ENCODE measurements around the gene NF1.
"Not testable (repeated sequence)": the region's sequence is repeated elsewhere in the genome, so short reads cannot be mapped to it uniquely, and the experiment has no call there.

Gene NF1

GRCh38 chr17:31266042-31266441, 171.3 kb downstream of the NF1 start:
- peak; percentile 31 for DNase-seq

DNA sequence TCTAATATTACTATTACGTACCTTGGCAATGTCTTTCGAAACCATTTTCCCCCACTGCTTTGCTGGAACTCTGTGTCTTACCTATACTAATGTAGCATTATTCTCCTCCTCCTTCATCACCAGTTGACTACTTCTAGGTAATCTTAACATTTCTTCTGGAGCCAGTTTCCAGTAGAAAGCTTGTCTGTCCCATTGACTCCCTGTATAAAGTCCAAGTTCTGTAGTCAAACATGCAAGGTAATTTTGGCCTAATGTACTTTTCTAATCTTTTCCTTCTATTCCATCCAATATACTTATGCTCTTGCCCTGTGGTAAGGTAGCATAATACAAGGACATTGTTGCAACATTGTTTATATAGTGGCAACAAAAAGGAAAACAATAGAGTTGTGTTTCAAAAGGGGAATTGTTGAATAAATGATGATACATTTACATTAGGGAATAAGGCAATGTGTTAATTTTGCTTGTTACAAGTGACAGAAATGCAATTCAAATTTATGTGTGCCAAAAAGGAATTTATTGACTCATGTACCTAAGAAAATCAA, 174.3 kb downstream of the NF1 start:
- no peak for DNase-seq

- DNase-seq = no peak
These were observed 174.8 kb downstream of the NF1 start for GRCh38 chr17:31269578-31269983.

DNA sequence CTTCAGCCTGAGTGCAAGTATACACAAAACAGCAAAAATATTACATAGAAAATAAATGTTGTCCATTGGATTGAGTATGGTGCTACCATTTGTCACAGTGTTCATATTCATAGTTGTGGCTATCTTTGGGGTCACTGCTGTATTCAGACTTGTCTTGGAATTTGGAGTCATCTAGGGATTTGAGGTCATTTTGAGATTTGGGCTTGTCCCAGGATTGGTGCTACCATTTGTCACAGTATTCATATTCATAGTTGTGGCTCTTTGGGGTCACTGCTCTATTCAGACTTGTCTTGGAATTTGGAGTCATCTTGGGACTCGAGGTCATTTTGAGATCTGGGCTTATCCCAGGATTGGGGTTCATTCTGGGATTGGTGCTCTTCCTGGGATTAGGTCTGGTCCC, 177.5 kb downstream of the NF1 start:
- no peak for DNase-seq

GRCh38 chr17:31272803-31273202, 178.0 kb downstream of the NF1 start:
- DNase-seq = no peak

DNA sequence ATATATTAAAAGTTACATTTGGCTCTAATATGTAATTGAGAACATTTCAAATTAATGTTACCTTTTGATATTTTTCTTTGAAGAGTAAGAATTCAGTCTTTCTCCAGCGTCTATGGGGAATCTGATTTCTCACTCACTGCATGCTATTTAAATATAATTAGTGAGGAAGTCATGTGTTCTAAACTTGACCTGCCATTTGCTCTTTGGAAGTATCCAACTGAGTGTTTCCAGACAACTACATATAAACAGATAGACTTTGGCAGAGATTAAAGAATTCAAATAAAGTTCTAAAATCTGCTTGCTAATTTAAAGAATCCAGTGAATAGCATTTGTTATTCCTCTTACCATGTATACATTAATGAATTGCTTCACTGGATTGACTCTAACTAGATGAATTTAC, 178.7 kb downstream of the NF1 start:
- no peak for DNase-seq

GRCh38 chr17:31274252-31274651, 179.5 kb downstream of the NF1 start:
- DNase-seq = no peak

DNA sequence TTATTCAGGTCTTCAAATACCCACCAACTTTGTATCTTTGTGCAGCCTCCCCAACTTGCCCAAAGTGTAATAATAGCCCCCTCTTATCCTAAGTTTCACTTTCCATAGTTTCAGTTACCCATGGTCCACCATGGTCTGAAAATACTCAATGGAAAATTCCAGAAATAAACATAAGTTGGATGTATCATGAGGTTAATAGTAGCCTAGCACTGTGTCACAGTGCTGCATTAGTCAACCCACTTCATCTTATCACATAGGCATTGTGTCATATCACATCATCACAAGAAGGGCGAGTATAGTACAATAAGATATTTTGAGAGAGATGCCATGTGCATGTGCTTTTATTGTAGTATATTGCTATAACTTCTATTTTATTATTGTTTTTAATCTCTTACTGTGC, 180.3 kb downstream of the NF1 start:
- no peak for DNase-seq

DNA sequence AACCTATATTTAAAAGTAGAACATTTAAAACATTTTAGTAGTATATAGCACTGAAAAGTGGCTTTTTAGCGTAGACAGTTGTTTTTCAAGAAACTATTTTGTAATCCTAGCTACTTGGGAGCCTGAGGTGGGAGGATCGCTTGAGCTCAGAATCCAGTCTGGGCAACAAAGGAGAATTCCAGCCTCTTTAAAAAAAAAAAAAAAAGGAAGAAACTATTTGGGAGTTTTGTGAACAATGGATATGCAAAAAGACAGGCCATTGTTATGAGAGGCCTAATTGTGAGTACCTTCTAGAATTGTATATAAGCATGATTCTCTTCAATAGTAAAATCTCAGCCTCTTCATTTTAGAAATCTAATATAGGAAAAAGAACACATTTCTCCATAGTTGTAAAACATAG, 184.6 kb downstream of the NF1 start:
- no peak for DNase-seq

GRCh38 chr17:31281061-31281460, 186.3 kb downstream of the NF1 start:
- no peak for DNase-seq

DNA sequence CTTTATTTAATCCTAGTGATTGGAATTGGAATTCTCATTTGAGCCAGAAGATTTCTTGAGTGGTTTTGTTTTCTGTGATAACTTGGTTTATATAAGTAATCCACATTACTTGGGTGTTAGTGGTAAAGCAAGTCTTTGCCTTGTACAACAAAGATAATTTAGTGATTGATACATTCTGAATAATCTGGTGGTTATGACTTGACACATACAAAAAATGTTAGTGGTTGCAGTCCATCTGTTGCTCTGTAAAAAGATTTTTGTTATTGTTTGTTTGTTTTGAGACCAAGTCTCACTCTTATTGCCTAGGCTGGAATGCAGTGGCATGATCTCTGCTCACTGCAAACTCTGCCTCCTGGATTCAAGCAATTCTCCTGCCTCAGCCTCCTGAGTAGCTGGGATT, 189.1 kb downstream of the NF1 start:
- no peak for DNase-seq

- no peak for DNase-seq
These were observed 191.8 kb downstream of the NF1 start for GRCh38 chr17:31286587-31286986.

- DNase-seq = not testable (repeated sequence)
These were observed 193.2 kb downstream of the NF1 start for GRCh38 chr17:31287932-31288331.

DNA sequence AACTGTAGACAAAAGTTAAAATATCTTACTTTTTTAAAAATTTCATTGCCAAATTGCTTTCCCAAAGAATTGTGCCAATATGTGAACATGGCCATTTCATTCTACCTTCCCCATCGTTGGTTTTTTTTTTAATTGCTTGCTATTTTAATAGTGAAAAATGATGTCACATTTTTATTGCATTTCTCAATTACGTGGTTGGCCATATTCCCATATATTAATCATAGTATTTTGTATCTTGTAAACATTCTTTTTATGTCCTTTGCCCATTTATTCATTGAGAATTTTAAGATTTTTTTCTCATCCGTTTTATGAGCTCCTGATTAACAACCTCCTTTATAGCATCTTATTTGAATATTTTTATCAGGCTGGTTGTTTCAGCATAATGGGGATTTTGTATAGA, 195.0 kb downstream of the NF1 start:
- no peak for DNase-seq

- DNase-seq = no peak
These were observed 197.0 kb downstream of the NF1 start for GRCh38 chr17:31291820-31292219.

- no peak for DNase-seq
These were observed 198.8 kb downstream of the NF1 start for GRCh38 chr17:31293581-31293980.

DNA sequence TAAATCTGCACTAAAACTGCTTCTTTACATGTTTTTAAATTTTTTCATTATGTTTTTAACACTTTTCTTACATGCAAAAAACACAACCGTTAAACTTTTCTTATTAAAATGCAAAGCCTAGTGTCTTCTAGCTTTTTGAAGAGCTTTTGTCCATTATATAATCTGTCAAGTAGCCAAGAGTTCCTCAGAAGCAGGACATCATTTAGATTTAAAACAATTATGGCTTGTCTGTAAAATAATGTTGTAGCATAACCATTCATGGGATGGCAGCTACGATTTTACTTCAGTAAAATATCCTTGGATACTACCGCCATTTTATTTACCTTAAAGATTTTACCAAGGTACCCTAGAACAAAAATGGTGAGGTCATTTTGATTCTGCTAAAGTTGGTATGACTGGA, 199.5 kb downstream of the NF1 start:
- no peak for DNase-seq

DNA sequence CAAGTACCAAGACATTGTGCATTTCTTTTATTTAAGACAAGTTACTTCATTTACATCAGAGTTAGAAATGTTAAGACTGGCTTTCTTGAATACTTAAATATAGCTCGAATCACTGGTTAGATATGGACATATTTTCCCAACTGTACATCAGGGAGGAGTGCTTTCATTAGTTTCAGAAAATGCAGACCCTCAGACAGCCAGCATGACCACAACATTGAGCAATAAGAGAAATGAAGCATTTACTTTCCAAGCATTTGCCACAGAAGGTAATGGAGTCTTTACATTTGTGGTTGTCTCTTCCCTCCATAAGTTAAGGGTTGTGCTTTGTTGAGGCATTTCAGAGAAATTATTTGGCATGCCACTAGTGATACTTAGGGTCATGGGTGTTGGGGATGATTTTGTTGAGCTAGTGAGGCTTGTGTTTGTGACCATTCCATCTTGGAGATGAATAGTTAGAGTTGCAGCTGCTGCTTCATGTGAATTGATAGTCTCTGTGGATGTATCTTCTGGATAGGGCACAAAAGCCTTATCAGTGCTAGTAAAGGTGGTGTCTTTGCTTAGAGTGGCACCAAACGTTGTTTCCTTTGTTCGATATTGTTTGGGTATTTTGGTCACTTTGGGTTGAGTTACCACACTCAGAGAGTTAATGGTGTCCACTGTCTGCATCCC, 200.2 kb downstream of the NF1 start:
- no peak for DNase-seq

DNA sequence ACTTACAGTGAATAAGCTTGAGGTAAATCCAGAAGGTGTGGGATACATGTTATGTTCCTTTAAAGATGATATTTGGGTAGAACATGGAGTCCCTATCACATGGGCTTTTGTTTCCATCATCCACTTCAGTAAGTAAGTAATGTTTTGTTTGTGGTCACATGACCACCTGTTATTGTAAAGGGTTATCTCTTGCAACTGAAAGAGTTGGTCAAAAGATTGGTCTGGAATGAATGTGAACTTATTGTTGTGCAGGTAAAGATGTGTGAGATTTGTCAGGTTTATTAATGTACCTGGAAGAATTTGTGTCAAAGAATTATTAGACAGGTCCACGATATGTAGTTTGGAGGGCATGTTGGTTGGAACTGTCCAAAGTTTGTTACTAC, 200.7 kb downstream of the NF1 start:
- no peak for DNase-seq

GRCh38 chr17:31296142-31296541, 201.4 kb downstream of the NF1 start:
- DNase-seq = no peak

DNA sequence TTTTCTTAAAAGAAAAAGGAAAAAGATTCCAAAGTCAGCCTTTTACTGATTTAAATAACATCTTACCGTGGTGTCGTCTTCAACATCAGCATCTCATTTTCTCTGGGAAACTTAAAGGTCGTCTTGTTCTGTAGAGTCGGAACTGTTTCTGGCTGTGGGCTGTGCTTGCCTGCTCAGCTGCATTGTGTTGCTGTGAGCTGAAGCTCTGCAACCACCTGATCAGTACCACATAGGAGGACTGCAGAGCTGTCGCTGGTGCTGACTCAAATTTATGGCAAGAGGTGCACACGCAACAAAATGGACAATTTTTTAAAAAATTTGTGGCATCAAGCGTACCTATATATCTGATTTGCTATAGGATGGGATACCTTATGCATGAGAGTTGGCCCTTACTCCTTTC, 202.3 kb downstream of the NF1 start, which contains the start of gene OMG:
TSS of gene OMG (minus strand) at position 150 of the 400 bp plus-strand sequence. CDS start 908 bp downstream, outside the sequence.
- no peak for DNase-seq

- no peak for DNase-seq
These were observed 204.8 kb downstream of the NF1 start for GRCh38 chr17:31299624-31300023.

DNA sequence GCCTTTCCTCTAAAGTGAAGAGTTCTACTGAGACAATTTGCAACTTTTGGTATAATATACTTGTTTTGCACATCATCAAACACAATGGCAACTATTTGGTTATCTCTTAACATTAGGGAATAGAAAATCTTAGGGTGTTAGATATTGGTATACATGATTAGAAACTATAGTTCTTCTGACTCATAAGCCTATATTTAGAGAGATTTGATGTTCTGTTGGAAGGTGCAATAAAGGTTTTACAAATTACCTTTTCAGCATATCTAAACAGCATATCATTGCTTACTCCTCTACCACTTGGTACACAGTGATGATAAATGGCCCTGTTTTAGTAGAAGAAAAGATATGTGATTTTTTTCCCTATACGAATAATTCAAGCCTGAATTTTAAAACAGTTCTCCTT, 212.9 kb downstream of the NF1 start:
- no peak for DNase-seq

- no peak for DNase-seq
These were observed 213.9 kb downstream of the NF1 start for GRCh38 chr17:31308372-31309334.
